ENCODE results near the gene VPS13D. TPM values are rescaled to one million over a fixed set of nuclear protein-coding genes. Genes with fewer than 3 reads are reported as not detected.

VPS13D gene
- total RNA-seq, 2 donors from 2014 or later: 54.3 to 56.0 TPM

- TF ChIP-seq, protein P1, sequence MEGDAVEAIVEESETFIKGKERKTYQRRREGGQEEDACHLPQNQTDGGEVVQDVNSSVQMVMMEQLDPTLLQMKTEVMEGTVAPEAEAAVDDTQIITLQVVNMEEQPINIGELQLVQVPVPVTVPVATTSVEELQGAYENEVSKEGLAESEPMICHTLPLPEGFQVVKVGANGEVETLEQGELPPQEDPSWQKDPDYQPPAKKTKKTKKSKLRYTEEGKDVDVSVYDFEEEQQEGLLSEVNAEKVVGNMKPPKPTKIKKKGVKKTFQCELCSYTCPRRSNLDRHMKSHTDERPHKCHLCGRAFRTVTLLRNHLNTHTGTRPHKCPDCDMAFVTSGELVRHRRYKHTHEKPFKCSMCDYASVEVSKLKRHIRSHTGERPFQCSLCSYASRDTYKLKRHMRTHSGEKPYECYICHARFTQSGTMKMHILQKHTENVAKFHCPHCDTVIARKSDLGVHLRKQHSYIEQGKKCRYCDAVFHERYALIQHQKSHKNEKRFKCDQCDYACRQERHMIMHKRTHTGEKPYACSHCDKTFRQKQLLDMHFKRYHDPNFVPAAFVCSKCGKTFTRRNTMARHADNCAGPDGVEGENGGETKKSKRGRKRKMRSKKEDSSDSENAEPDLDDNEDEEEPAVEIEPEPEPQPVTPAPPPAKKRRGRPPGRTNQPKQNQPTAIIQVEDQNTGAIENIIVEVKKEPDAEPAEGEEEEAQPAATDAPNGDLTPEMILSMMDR (IDR thresholded peaks at IDR 0.05): no peak
- Histone ChIP-seq H3K27me3 (no peaks in the 10 kb centered on the region), H3K4me3 (no peak overlapping the region), H3K9ac (ENCODE audit: low read depth in 2 of 2, low read length in 2 of 2) (no peak overlapping the region), H3K27ac (no peak overlapping the region), H3K4me1 (no peaks in the 10 kb centered on the region), H3K9me3 (no peaks in the 10 kb centered on the region), H3K36me3 (no peaks in the 10 kb centered on the region)
- intact Hi-C loops (cut with DNase I): no loop called here
- DNase-seq: no peak
These were observed 212.4 kb downstream of the VPS13D start for GRCh38 chr1:12442217-12442616.

GRCh38 chr1:12443151-12443550, 213.3 kb downstream of the VPS13D start:
- TF ChIP-seq, protein P1 (IDR thresholded peaks at IDR 0.05): no peak
- intact Hi-C loops (cut with DNase I): no loop called here
- H3K9ac ChIP-seq (ENCODE audit: low read depth in 2 of 2, low read length in 2 of 2): no peak overlapping the region

GRCh38 chr1:12444329-12444841, 214.6 kb downstream of the VPS13D start:
- Histone ChIP-seq H3K36me3 (no peaks in the 10 kb centered on the region), H3K27me3 (no peaks in the 10 kb centered on the region), H3K27ac (no peak overlapping the region), H3K4me1 (peaks cover 4% of the 10 kb centered on the region), H3K9me3 (no peaks in the 10 kb centered on the region), H3K4me3 (no peak overlapping the region), H3K9ac (ENCODE audit: low read depth in 2 of 2, low read length in 2 of 2) (no peak overlapping the region)
- intact Hi-C loops (cut with DNase I): no loop called here
- no peak for DNase-seq
- TF ChIP-seq, protein P1 (IDR thresholded peaks at IDR 0.05): no peak

More at GRCh38 chr1:12443151-12443550, 213.3 kb downstream of the VPS13D start:
- H3K9me3 ChIP-seq: no peaks in the 10 kb centered on the region
- no peaks in the 10 kb centered on the region for H3K4me1 ChIP-seq
- no peak overlapping the region for H3K4me3 ChIP-seq
- no peaks in the 10 kb centered on the region for H3K36me3 ChIP-seq
- DNase-seq: no peak
- no peaks in the 10 kb centered on the region for H3K27me3 ChIP-seq
- H3K27ac ChIP-seq: no peak overlapping the region

GRCh38 chr1:12445257-12445656, 215.4 kb downstream of the VPS13D start:
- H3K9ac ChIP-seq (ENCODE audit: low read depth in 2 of 2, low read length in 2 of 2): no peak overlapping the region
- intact Hi-C loops (cut with DNase I): no loop called here
- no peaks in the 10 kb centered on the region for H3K36me3 ChIP-seq
- H3K27me3 ChIP-seq: no peaks in the 10 kb centered on the region
- no peak overlapping the region for H3K27ac ChIP-seq
- no peak for DNase-seq
- H3K4me3 ChIP-seq: no peak overlapping the region
- H3K9me3 ChIP-seq: no peaks in the 10 kb centered on the region
- TF ChIP-seq, protein P1 (IDR thresholded peaks at IDR 0.05): no peak
- H3K4me1 ChIP-seq: peaks cover 4% of the 10 kb centered on the region

- no peaks in the 10 kb centered on the region for H3K27me3 ChIP-seq
- no peaks in the 10 kb centered on the region for H3K36me3 ChIP-seq
- intact Hi-C loops (cut with DNase I): no loop called here
- no peak for DNase-seq
- TF ChIP-seq, protein P1 (IDR thresholded peaks at IDR 0.05): no peak
- no peak overlapping the region for H3K27ac ChIP-seq
- no peaks in the 10 kb centered on the region for H3K9me3 ChIP-seq
- H3K4me1 ChIP-seq: peaks cover 4% of the 10 kb centered on the region
- H3K9ac ChIP-seq (ENCODE audit: low read depth in 2 of 2, low read length in 2 of 2): no peak overlapping the region
- no peak overlapping the region for H3K4me3 ChIP-seq
These were observed 216.8 kb downstream of the VPS13D start for GRCh38 chr1:12446593-12446992.

Data from colonic mucosa (tissue), 4 donors.